PC-3 (cell line): ENCODE data around the gene UGT1A9. TPM values are rescaled to one million over a fixed set of nuclear protein-coding genes. Genes with fewer than 3 reads are reported as not detected.

Experiments
- ATAC-seq: fragments of 200-7000 bp; cut with Tn5 transposase; 2 replicates; pipeline ENCODE4 v1.9.1; 2020; ENCODE audit warnings: mild to moderate bottlenecking, moderate library complexity
- BruUV-seq: library from RNA; stranded (reverse); fragments of 400-500 nt; replicated peaks from 2 replicates; lab custom pipeline; 2021; lab: Mats Ljungman, UMichigan
- CTCF ChIA-PET: fragments of 300-600 bp; sonication (Branson Sonifier 250); formaldehyde crosslinking; loops from one replicate; lab custom pipeline; 2022; ENCODE audit warnings: antibody characterized with exemption; lab: Charles Lee
- POLR2A ChIA-PET: fragments of 300-600 bp; sonication (Branson Sonifier 250); formaldehyde crosslinking; loops from one replicate; lab custom pipeline; 2022; ENCODE audit warnings: antibody characterized with exemption; ENCODE audit not compliant: unreplicated experiment; lab: Charles Lee
- DNase-seq: peaks from one replicate; pipeline ENCODE4 v3.0.0-alpha.2; 2015
- H2AFZ ChIP-seq: fragments of 300-600 bp; sonication (generic); 2 replicates; pipeline ENCODE4 v1.6.0; 2016; ENCODE audit warnings: antibody characterized with exemption, low read length
- H3F3A ChIP-seq: fragments of 300-600 bp; sonication (generic); one replicate; pipeline ENCODE4 v1.6.0; 2017; ENCODE audit warnings: antibody characterized with exemption, low read length, control low read depth, mild to moderate bottlenecking; ENCODE audit not compliant: unreplicated experiment
- H3K27ac ChIP-seq: fragments of 300-600 bp; sonication (generic); 2 replicates; pipeline ENCODE4 v1.5.1; 2016; ENCODE audit warnings: mild to moderate bottlenecking, low read length
- H3K27me3 ChIP-seq: fragments of 300-600 bp; sonication (generic); 2 replicates; pipeline ENCODE4 v1.6.1; 2016; ENCODE audit warnings: low read length, mixed read lengths
- H3K36me3 ChIP-seq: fragments of 300-600 bp; sonication (generic); 2 replicates; pipeline ENCODE4 v1.6.1; 2016; ENCODE audit warnings: low read depth, mixed run types, low read length, mixed read lengths
- H3K4me1 ChIP-seq: fragments of 300-600 bp; sonication (generic); 2 replicates; pipeline ENCODE4 v1.5.1; 2016; ENCODE audit warnings: low read length; ENCODE audit not compliant: insufficient read depth
- H3K4me2 ChIP-seq: fragments of 300-600 bp; sonication (generic); 2 replicates; pipeline ENCODE4 v1.6.0; 2016; ENCODE audit warnings: low read length
- H3K4me3 ChIP-seq: fragments of 300-600 bp; sonication (generic); 2 replicates; pipeline ENCODE4 v1.5.1; 2016; ENCODE audit warnings: mild to moderate bottlenecking, low read length, mixed read lengths
- H3K79me2 ChIP-seq: fragments of 300-600 bp; sonication (generic); 2 replicates; pipeline ENCODE4 v1.6.1; 2017; ENCODE audit warnings: low read length, mixed read lengths
- H3K9ac ChIP-seq: fragments of 300-600 bp; sonication (generic); 2 replicates; pipeline ENCODE4 v1.6.0; 2016; ENCODE audit warnings: mild to moderate bottlenecking, low read length
- H3K9me2 ChIP-seq: fragments of 300-600 bp; sonication (generic); replicated peaks from 2 replicates; pipeline ENCODE4 v1.6.1; 2016; ENCODE audit warnings: mixed run types, low read length, mixed read lengths
- H3K9me3 ChIP-seq: fragments of 300-600 bp; sonication (generic); 2 replicates; pipeline ENCODE4 v1.6.1; 2016; ENCODE audit warnings: low read length, mixed read lengths
- H4K20me1 ChIP-seq: fragments of 300-600 bp; sonication (generic); 2 replicates; pipeline ENCODE4 v1.6.1; 2016; ENCODE audit warnings: low read length, mixed read lengths
- CTCF ChIP-seq: fragments of 300-600 bp; sonication (generic); conservative IDR thresholded peaks from 2 replicates; pipeline ENCODE4 v1.5.1; 2017; ENCODE audit warnings: antibody characterized with exemption, low read depth, mild to moderate bottlenecking, low read length
- EZH2 ChIP-seq: fragments of 300-600 bp; sonication (generic); IDR thresholded peaks from one replicate; pipeline ENCODE4 v1.6.1; 2017; ENCODE audit warnings: antibody characterized with exemption, mild to moderate bottlenecking, low read length; ENCODE audit not compliant: unreplicated experiment
- EZH2phosphoT487 ChIP-seq: fragments of 300-600 bp; sonication (generic); IDR thresholded peaks from 2 replicates; pipeline ENCODE4 v1.6.1; 2018; ENCODE audit warnings: mild to moderate bottlenecking, antibody characterized with exemption, low read length, borderline replicate concordance
- intact Hi-C: fragments of 100-400 bp; cut with micrococcal nuclease; formaldehyde crosslinking; loops from 2 replicates; pipeline ENCODE4 v1.9.0; 2023
- total RNA-seq: library from RNA; depleted of rRNA; stranded (reverse); fragments of >200 nt; gene quantifications from 2 replicates; pipeline ENCODE4 v1.2.3, GENCODE V29; 2014

Gene UGT1A9
- total RNA-seq, 1 experiment from 2014 or later = not detected

DNA sequence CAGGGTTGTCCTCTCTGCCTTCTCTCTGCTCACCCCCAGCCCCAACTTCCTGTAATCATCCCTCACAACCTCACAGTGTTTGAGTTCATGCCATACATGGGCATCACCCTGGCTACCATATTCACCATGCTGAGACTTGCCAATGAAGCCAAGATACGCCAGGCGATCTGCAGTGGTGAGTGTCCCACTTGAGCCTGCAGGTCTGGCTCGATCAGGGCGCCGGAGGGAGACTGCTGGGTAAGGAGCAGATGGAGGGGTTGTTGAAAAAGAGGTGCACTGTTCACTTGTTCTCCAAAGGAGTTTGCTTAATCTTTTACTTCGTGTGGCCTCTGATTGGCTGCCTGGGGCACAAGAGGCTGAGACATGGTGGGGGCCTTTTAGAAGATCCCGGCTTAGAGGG, 121.0 kb downstream of the UGT1A9 start:
- CTCF ChIA-PET = no interaction called here
- POLR2A ChIA-PET = no interaction called here
- TF ChIP-seq EZH2phosphoT487 (no peak), EZH2 (no peak), CTCF (no peak)

DNA sequence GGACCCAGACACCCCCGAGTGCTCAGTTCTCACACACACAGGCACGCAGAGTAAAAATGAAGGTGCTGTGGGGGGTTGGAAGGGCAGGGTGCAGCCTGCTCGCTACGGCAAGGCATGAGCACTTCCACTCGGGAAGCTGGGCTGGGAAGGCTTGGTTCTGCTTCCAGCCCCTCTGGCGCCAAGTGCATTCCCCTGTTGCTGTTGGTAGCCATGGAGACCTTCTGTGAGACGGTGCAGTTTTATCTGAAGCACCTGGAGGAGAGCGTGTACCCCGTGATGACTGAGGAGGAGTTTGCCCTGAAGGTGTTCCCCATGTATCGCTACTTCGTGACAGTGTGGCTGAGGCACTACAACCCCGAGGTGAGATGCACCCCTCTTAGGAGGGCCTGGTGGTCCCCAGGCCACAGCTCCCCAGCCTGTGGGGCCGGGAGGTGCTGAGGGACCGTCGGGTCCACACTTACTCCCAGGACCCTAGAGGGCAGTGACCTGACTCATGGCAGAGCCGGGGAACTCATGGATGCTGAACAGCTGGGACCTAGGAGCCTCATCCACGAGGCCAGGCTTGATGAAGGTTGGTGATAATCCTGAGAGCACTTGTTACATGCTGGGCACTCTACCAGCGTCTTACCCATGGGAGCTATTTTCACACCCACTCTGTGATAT, 121.9 kb downstream of the UGT1A9 start:
- Histone ChIP-seq H3K9me3 (no peaks in the 10 kb centered on the region), H3K9me2 (no peaks in the 10 kb centered on the region), H3K9ac (no peak overlapping the region), H3F3A (no peaks in the 10 kb centered on the region), H2AFZ (no peak overlapping the region), H3K36me3 (no peaks in the 10 kb centered on the region), H3K4me3 (no peak overlapping the region), H3K79me2 (no peaks in the 10 kb centered on the region), H3K4me1 (no peaks in the 10 kb centered on the region), H3K27ac (no peak overlapping the region), H3K27me3 (no peaks in the 10 kb centered on the region), H4K20me1 (no peaks in the 10 kb centered on the region), H3K4me2 (no peak overlapping the region)
- no peak for ATAC-seq
- ChIA-PET POLR2A (no interaction called here), CTCF (no interaction called here)
- intact Hi-C loops = no loop called here
- no peak for DNase-seq
- TF ChIP-seq EZH2phosphoT487 (no peak), CTCF (no peak), EZH2 (no peak)
- BruUV-seq = no TSS peak

More for the DNA sequence above, 121.0 kb downstream of the UGT1A9 start:
- H3K27ac ChIP-seq = no peak overlapping the region
- no TSS peak for BruUV-seq
- ATAC-seq = no peak
- H3K27me3 ChIP-seq = no peaks in the 10 kb centered on the region
- H3K4me1 ChIP-seq = no peaks in the 10 kb centered on the region
- no peaks in the 10 kb centered on the region for H4K20me1 ChIP-seq
- H3K9ac ChIP-seq = no peak overlapping the region
- H3K9me2 ChIP-seq = no peaks in the 10 kb centered on the region
- no peak overlapping the region for H2AFZ ChIP-seq
- H3K4me3 ChIP-seq = no peak overlapping the region
- H3K79me2 ChIP-seq = no peaks in the 10 kb centered on the region
- H3K36me3 ChIP-seq = no peaks in the 10 kb centered on the region
- no peaks in the 10 kb centered on the region for H3K9me3 ChIP-seq
- no peak for DNase-seq
- no peak overlapping the region for H3K4me2 ChIP-seq
- no peaks in the 10 kb centered on the region for H3F3A ChIP-seq
- intact Hi-C loops = no loop called here

- no peak overlapping the region for H3K9ac ChIP-seq
- no peak overlapping the region for H3K27ac ChIP-seq
- CTCF ChIA-PET = no interaction called here
- ATAC-seq = no peak
- no peak for DNase-seq
- no peaks in the 10 kb centered on the region for H3K36me3 ChIP-seq
- intact Hi-C loops = no loop called here
- H3K4me3 ChIP-seq = no peak overlapping the region
- no peaks in the 10 kb centered on the region for H3K4me1 ChIP-seq
- H3K79me2 ChIP-seq = no peaks in the 10 kb centered on the region
- H3K4me2 ChIP-seq = no peak overlapping the region
- TF ChIP-seq CTCF = no peak
- no peak for TF ChIP-seq EZH2
- TF ChIP-seq EZH2phosphoT487 = no peak
- H2AFZ ChIP-seq = no peak overlapping the region
- no peaks in the 10 kb centered on the region for H3F3A ChIP-seq
- no peaks in the 10 kb centered on the region for H4K20me1 ChIP-seq
- no peaks in the 10 kb centered on the region for H3K9me2 ChIP-seq
- H3K27me3 ChIP-seq = no peaks in the 10 kb centered on the region
- BruUV-seq = no TSS peak
- no peaks in the 10 kb centered on the region for H3K9me3 ChIP-seq
- POLR2A ChIA-PET = no interaction called here
Measured at GRCh38 chr2:233794128-233794658, 122.5 kb downstream of the UGT1A9 start.
